ENCODE data around the gene CD180.
A peak's percentile ranks its signal among the peaks of the same experiment; 100 is the strongest.

Gene CD180

DNA sequence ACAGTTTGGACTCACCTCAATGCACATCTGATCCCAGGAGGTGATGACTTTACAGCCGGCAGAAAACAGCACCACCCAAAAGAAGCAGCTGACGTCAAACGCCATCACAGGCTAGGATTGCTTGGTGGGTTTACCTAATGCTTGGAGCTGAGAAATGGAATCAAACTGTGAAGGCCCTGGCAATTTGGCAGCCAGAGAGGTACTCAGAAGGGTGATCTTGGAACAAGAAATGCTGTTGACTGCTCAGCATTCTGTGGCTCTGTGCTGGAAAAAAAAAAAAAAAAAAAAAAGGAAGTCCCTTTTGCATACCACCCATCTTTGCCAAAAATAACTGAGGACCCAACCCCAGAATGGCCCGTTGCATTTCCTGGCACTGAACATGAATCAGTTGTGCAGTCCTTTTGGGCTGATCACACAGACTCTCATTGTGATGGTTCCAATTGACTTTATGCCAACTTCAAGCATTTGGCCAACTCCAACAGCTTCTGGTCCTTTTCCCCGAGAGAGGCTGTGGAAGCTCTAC is at the start of gene CD180:
TSS of gene CD180 (minus strand) at position 263 of the 523 bp plus-strand sequence. CDS start at position 105, 158 bp downstream.
- DNase-seq = peak; percentile 70

DNA sequence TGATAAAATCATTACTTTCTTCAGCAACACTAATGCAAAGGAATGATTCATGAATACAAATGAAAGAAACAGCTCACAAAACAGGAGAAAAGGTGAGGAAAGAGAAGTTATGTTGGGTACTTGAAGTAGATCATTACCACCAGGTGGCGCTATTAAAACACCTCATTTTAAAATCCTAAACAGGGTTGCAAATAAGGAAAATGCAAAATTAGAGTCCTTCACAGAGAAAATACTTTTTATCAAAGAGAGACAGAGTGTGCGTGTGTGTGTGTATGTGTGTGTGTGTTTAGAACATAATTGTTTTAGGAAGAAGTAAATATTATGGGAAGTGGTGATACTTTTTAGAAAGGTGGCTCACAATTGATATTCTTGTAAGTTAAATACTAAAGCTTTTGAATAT is 49.5 kb upstream of the CD180 start:
- peak; percentile 65 for DNase-seq

DNA sequence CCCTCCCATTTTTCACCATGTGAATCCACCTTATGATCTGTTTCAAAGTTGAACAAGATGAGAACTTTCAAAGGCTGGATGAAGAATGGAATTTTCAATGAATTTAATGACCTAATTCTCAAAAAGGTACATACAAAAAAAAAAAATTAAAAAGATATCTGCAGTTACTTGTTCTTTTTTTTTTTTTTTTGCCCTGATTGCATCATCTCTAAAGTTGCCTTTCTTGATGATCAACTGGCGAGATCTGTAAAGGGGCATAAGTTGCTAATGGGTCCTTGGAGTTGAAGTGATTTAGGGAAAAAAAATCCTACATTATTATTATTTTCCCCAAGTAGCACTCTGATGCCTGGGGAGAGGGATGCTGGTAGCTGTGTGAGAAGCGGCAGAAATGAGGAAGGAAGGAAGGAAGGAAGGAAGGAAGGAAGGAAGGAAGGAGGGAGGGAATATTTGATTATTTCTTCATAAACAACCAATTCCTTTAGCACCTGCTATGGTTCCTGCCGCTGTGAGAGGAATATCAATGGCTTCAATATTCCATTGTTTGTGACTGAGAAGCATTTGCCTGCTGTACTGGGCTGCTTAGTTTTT is 48.8 kb upstream of the CD180 start:
- no peak for DNase-seq

DNA sequence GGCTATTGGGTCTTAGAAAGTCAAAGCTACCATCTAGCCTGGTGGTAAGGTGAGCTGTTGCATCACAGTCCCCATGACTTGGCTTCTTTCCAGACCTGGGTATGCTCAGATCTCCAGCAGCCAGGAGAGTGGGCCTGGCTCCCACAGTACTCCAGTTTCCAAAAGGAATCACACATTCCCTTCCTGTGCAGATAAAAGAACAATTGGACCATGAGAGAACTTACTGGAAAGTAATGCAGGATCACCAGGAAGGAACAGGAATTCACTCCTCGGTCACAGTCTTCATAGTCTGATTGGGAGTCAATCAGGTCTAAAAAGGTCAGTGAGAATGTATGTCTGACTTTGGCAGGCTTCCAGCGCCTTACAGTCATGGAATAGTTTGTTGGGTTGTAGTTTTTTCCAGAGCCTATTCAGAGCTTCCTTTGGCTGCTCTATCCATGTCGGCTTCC is 47.8 kb upstream of the CD180 start:
- DNase-seq = no peak

DNA sequence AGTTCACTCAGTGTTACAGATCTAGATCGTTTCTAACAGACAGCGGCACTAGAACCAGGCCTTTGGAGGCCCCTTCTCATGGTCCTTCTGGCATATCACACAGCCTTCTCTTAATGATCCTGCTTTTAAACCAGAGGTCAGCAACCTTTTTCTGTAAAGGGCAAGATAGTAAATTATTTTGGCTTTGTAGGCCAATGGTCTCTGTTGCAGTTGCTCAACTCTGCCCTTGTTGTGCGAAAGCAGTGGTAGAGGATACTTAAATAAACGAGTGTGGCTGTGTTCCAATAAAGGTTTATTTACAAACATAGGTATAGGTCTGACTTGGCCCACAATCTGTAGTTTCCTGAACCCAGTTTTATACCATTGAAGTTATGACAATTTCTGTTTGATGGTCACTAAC is 47.3 kb upstream of the CD180 start:
- DNase-seq = no peak

DNA sequence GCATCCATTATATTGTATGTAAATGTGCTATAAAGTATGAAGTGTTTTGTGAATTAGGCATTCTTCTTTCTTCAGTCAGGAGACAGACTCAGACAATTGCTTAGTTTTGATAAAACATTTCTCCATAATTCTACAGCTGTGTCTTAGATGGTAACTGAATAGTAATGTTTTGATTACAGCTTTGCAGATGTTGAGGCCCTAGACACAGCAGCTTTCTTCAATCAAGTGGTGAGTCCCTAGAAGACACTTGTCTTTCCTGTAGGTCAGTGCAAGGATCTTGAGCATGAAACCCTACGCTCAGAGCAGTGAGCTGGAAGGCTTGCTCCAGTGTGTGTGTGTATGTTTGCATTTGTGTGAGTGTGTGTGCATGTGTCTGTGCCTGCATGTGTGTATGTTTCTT is 46.8 kb upstream of the CD180 start:
- no peak for DNase-seq

DNA sequence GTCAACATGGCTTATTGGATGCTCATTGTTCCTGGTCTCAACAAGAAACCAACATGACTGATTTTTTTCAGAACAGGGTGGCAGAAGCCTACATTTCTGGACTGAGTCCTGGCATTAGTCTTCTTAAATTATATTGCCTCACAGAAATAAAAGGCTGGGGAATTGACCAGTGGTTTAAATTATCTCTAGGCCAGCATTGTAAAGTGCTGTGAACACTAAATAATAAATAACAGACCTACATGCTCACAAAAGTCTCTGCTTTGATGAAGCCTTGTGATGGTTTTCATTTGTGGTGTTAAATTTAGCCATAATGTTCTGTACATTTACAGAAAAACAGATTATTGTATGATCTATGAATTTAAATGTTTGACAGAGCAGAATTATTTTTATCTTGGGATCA is 44.7 kb upstream of the CD180 start:
- no peak for DNase-seq

DNA sequence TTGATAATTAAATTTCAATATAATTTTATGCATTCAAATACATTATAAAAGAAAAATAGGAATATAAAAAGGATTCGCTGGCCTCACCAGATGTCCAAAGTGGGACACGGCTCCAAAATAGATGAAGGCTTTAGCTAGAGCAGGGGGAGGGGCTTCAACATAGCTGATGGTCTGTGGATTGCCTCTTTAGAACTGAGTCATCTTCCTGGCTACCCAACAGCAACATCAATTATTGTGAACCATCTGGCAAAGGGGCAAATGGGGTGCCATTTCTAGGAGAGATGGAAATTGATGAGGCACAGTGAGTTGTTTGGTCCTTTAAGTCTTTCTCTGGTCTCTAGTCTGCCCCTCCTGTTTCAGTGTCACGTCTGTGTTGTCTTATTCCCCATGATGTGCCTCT is 44.2 kb upstream of the CD180 start:
- DNase-seq = no peak

DNA sequence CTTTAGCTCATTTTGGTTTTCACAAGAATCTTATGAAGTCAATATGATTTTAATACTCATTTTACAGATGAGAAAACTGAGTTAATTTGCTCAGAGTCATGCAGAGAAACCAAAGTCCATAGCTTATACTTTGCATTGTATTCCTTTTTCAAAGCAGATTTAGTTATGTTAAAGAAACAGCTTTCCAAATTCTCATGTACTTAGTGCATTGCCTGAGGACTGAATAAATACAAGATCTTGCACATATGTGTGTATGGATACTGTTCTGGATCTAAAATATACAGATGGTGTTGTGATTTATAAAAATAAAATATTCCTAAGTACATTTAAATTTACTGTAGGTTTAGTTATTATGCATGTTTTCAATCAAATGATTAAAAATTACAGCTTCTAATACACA is 43.5 kb upstream of the CD180 start:
- no peak for DNase-seq

DNA sequence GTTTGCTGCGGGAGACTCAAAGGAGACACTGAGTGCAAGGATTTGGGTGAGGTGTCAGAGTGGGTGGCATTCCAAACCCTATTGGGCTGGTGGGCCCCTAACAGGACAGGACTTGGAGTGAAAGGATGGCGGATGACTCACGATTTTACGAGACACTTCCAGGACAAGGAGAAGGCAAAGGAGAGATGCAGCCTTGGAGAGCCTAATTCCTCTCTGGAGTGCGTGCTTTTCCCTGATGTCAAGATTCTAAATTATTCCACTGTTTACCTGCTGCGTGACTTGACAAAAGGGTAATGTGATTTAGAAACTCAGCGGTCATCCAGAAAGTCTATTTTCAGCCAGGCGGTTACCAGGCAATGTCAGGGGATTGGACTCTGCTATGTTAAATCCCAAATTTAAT is 41.6 kb upstream of the CD180 start:
- no peak for DNase-seq

DNA sequence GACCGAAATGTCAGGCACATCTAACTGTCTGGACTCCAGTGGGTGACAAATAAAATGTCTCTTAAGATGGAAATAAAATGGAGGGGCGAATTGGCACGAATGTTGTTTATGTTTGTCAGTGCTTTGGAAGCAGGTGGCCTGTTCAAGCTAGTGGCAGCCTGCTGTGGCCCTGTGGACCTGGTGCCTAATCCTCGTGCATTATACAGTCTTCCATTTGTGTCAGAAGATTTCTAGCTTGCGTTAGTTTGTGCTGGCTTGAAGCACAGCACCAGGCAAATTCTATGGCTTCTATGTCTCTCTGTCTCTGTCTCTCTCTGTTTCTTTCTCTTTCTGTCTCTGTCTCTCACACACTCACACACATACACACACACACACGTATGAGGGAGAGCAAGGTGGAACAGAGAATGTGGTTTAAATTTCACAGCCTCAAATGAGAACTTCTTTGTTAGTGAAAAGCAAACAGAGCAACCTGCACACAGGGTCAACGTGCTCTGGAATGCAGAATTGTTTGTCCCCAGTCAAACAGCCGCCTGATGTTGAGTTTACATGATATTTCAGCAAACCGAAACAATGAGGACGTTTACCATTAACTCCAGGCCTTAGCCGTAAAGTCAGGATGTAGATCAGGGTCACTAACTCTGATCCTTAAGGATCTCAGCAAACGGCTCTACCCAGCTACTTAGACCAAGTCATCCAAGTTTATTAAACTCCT is 39.0 kb upstream of the CD180 start:
- DNase-seq = no peak

DNA sequence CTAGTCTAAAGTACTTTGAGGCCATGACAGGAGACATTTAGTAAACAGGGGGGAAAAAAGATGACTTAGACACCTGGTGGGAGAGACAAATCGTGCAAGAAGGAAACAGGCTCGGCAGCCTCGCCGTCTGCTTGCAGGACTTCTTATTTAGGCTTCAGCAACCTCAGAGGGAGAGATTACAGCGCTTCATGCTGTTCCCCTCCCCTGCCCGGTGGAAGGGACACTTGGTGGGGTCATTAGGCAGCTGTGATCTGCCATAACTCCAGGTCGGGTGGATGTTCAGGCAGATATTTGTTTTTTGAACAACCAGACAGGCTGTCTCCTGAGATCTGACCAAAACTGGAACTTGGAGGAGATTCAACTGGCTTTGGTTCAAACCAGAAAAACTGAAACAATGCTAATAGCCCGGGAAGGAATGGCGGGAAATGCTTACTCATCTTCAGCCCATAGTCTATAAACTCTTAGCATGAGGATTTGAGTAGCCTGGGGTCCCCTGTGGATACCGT is 38.1 kb upstream of the CD180 start:
- DNase-seq = peak; percentile 12

DNA sequence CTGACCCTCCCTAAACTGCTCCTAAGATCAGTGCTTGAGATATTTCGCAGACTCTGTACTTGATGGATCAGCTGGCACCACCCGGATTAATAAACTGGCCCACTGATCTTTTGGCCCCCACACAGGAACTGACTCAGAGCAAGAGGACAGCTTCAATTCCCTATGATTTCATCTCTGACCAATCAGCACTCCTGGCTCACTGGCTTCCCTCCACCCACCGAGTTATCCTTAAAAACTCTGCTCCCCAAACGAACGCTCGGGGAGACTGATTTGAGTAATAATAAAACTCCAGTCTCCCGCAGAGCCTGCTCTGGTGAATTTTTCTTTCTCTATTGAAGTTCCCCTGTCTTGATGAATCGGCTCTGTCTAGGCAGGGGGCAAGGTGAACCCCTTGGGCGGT is 36.5 kb upstream of the CD180 start:
- no peak for DNase-seq

DNA sequence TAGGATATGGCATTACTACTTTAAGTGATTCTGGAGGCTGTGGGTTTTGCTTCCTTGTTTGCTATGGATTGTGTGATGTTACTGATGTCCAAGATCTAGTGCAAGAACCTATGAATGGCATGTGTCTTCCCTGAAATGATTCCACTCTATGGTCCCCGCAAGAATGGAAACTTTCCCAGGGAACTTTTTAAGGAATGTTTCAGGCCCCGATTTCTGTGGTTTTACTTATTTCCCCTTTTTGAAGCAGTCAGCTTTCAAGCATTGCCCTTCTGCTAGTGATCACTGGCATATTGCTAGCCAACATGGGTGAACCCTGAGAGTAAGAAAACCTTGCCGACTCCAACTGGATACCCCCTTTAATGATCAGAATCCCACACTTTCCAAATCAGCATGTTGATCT is 26.6 kb upstream of the CD180 start:
- peak; percentile 15 for DNase-seq

DNA sequence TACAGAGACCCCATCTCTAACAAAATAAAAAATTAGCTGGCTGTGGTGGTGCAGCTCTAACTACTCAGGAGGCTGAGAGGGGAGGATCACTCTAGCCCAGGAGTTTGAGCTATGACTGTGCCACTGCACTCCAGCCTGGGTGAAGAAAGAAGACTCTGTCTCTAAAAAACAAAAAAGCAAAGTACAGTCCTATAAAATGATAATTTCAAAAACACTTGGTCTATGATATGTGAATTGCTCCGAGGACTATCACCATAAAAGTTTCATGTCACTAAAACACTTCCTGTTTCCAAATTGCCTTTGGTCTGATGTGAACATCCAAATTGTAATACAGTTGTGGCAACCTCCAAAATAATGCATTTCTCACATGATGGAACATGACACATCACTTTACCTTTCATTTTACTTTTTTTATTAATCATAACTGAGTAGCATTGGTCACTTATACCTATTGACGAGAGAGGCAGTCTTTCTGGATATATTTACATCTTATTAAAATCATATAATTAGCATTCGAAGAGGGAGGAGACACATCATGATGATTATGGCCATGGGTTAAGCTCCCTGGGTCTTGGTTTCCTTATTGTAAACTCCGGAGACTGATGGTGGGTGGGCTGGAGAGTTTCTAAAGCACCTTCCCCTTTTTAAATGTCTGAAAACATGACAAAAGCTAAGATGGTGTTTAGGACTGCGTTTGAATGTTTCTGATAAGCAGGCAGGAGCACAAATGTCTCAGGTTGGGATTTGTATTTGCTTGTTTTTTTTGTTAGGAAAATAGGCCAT is 25.8 kb upstream of the CD180 start:
- peak; percentile 59 for DNase-seq

DNA sequence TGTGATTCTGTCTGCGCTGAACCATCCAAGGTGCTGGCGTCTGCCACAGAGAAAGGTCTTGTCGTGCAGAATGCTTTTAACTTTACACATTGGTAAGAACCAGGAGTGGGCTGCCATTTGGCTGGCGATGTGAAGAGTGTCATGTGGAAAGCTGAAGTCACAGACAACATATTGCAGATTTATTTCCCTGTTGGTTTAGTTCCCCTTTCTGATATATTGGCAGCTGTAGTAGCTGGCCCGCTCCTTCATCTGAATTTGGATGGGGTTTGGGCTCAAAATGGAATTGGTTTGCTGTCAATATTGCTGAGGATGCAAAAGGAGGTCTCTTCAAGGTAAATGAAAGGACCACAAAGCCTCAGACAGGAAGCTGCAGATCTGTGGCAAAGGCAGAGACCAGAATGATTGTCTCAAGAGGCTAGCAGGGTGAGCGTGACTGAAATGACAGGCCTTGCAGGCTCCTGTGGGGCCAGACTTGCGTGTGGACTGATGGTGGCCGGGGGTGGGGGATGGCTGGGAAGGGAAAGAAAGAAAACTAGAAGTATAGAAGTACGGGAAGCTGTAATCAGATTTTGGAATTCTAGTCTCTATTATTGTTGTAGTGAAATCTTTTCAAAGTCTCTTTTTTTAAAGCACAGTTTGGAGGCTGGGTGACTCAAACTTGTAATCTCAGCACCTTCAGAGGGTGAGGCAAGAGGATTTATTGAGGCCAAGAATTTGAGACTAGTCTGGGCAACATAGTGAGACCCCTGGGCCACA is 25.1 kb upstream of the CD180 start:
- peak; percentile 71 for DNase-seq

DNA sequence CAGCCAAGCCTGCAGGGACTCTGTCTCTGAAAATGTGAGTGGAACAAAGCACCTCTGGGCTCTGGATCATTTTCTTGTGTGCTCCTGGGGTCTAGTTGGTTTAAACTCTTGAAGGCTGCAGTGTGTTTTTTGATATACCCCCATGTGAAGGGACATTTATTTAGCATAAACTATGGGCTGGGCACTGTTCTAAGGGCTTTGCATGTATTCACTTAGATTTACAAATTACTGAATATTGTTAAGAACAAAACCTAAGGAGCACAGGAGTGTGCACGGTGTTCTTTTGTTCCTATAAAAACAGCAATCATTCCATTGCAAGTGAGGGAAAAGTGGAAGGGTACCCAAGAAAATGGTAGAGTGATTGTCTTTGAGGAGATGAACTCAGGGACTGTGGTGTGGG is 20.0 kb upstream of the CD180 start:
- no peak for DNase-seq

DNA sequence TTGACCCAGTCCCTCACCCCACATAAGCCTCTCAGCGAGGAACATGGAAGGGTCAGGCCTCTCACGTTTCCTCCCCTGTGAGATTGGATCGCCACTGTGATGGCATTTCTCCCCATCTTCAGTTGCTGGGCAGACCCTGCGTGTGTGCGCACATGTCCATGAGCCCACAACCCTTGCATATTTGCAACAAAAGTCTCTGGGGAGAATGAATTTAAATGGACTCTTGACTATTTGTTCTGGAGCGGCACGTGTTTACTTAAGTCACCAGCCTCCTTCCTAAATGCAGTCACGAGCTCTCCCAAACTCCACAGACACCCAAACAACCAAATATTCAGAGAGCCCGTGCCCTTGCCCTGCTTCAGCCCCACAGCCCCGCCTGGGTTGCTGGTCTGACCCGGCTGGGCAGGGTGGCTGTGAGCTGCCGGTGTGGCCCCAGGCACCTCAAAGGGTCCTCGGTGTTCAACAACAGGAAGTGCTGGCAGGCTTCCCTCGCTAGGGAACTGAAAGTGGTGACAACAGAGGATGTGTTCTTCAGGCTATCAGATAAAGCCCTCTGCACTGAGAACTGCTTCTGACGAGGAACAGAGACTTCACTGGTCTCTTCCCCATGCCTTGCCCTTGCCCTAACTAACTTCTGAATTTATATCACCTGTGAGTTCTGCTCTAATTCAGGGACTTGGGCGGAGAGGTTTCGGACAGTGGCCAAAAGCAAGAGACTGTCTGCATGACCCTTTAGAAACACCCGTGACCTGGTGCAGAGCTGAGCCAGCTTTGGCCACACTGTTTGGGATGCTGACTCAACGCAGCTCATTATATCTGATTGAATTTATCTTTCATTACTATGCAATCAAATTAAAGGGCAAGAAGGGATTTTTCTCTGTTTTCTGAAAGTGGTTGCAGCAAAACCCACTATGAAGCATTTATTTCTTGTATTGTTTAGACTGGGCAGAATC is 19.2 kb upstream of the CD180 start:
- peak; percentile 96 for DNase-seq

DNA sequence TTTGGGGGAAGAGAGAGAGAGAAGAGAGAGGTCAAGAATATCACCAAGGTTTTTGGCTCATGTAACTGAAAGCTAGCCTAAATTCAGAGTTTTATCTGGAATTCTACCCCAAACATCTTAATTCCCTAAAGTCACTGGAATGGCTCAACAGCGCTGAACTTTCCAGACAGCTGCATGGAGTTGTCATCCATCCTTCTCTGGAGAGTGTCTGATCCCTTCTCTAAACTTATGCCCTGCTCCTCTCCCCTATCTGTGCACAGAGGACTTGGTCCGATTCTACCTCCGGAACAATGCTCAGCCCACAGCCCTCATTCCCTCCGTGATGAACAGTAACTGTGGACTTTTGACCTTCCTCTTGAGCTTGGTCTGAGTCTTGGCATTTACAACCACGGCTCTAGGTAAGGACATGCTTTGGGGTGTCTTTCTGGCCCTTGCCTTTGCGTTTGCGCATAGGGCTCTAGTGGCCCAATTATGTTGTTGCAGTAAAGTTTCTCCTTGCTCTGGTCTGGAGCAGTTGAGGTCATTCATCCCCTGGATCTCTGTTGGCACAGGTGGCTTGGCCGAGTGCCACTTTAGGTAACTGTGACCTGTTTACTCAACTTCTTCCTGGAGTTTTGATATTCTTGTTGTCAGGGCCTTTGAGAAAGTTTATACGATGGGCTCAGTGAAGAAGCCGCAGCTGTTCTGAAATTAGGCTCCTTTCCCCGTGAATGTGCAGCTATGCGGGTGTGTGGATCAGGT is 18.3 kb upstream of the CD180 start:
- no peak for DNase-seq

DNA sequence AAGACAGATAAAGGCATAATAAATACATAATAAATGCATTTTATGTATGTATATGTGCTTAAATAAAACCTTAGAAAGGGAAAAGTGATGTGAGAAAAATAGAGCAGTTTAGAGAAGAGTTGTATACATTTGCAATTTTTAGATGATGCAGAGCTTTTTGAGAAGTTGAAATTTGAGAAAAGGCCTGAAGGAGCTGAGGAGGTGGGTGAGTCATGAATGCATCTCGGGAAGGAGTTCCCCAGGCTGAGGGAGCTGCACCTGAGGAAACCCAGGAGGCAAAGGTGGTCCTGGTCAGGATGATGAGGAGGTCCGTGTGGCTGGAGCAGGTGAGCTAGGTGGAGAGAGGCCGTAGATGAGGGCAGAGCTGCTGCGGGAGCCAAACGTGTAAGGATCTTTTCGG is 17.4 kb upstream of the CD180 start:
- DNase-seq = no peak

DNA sequence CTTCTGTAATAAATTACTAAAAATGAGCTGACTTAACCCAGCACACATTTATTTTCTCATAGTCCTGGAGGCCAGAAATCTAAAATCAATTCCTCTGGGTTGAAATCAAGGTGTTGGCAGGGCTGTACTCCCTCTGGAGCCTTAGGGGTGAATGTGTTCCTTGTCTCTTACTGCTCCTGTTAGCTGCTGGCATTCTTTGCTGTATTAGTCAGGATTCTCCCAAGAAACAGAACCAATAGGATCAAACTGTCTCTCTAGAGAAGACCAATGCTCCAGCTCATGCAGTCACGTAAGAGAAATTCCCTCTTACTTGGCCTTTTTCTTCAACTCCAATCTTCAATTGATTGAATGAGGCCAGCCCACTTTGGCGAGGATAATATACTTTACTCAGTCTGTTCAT is 15.3 kb upstream of the CD180 start:
- DNase-seq = no peak

Measured in MV-4-11 (cell line).